Effector memory CD4-positive, alpha-beta T cell (primary cell): Measurements from ENCODE around the gene KAT2B.

Experiments
- DNase-seq, 3 donors: peaks; one replicate each; pipeline ENCODE4 v3.0.0-alpha.2; 2020
- H3K27ac ChIP-seq: 2 replicates; pipeline ENCODE4 v1.7.0; 2013; ENCODE audit warnings: mild to moderate bottlenecking, low read length, moderate library complexity; ENCODE audit not compliant: insufficient read depth, poor library complexity, severe bottlenecking
- H3K27me3 ChIP-seq: replicated peaks from 2 replicates; pipeline ENCODE4 v1.7.0; 2013; ENCODE audit warnings: mild to moderate bottlenecking, low read length; ENCODE audit not compliant: insufficient read depth, control insufficient read depth, poor library complexity, severe bottlenecking
- H3K36me3 ChIP-seq: 2 replicates; pipeline ENCODE4 v1.7.0; 2013; ENCODE audit warnings: mild to moderate bottlenecking, low read length, moderate library complexity; ENCODE audit not compliant: control insufficient read depth, insufficient read depth
- H3K4me1 ChIP-seq: 2 replicates; pipeline ENCODE4 v1.7.0; 2013; ENCODE audit warnings: low read length, mild to moderate bottlenecking; ENCODE audit not compliant: control insufficient read depth, insufficient read depth, poor library complexity, severe bottlenecking
- H3K4me3 ChIP-seq: 2 replicates; pipeline ENCODE4 v1.7.0; 2013; ENCODE audit warnings: low read length, low read depth, mild to moderate bottlenecking; ENCODE audit not compliant: insufficient read depth, poor library complexity, severe bottlenecking
- H3K9me3 ChIP-seq: 2 replicates; pipeline ENCODE4 v1.7.0; 2013; ENCODE audit warnings: mild to moderate bottlenecking, low read length, moderate library complexity; ENCODE audit not compliant: control insufficient read depth

Gene KAT2B

DNA sequence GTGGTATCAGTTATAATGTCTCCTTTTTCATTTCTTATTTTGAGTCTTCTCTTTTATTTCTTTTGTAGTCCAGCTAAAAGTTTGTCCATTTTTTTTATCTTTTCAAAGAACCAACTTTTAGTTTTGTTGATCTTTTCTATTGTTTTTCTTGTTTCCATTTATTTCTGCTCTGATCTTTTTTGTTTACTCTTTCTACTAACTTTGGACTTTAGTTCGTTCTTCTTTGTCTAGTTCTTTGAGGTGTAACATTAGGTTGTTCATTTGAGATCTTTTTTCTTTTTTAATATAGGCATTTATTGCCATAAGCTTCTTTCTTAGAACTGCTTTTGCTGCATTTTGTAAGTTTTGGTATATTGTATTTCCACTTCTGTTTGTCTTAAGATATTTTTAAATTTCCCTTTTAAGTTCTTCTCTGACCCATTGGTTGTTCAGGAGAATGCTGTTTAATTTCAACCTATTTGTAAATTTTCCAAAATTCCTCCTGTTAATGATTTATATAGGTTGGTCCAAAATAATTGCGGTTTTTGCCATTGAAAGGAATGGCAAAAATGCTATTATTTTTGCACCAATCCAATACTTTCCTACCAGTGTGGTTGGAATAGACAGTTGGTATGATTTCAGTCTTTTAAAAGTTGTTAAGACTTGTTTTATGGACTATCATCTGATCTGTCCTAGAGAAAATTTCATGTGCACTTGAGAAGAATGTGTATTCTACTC, 51.2 kb downstream of the KAT2B start:
- Histone ChIP-seq H3K9me3 (no peaks in the 10 kb centered on the region), H3K36me3 (peaks cover 20% of the 10 kb centered on the region), H3K27ac (no peak overlapping the region), H3K4me1 (no peaks in the 10 kb centered on the region), H3K4me3 (no peak overlapping the region), H3K27me3 (no peaks in the 10 kb centered on the region)
- no peak for DNase-seq

DNA sequence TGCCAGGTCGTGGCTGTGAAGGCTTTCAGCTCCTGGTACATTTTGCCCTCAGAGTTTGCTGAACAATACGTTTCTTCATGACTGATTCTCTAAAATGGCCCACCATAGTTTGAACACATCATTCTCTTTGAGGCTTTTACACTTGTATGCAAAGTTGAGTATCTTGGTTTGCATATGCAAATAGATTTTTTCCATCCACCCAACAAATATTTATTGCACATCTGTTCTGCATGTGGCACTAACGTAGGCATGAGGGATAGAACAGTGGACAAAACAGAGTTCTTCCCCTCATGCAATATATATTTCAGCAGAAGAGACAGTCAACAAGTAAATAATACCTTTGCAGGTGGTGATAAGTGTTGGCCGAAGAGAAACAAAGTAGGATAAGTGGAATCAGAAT, 55.2 kb downstream of the KAT2B start:
- H3K9me3 ChIP-seq, result no peaks in the 10 kb centered on the region
- peaks cover 15% of the 10 kb centered on the region for H3K36me3 ChIP-seq
- H3K27me3 ChIP-seq, result no peaks in the 10 kb centered on the region
- H3K4me1 ChIP-seq, result peaks cover 13% of the 10 kb centered on the region
- no peak overlapping the region for H3K27ac ChIP-seq
- H3K4me3 ChIP-seq, result no peak overlapping the region
- no peak for DNase-seq

DNA sequence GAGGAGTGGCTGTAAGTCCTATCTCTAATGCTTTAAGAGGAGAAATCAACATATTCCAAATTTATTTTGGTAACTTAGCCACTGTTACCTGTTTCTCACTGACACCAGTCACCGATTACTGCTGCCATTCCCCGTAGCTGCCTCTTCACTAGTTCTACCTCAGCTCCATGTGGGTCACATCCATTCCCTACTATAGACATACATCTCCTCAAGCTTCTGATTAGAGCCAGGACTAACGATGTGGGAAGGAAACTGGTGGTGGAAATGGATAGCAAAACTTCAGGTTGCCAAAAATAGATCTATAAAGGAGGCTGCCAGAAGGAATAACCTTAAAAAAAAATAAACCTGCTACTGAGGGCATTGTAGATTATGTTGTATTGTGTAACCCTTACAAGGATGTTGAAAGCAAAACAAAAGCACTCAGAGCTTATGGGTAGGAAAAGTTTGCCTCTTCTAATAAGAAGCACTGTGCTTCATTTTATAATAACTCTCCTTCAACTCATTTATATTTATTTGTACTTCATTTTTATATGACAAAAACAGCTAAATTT, 56.0 kb downstream of the KAT2B start:
- peaks cover 15% of the 10 kb centered on the region for H3K36me3 ChIP-seq
- no peaks in the 10 kb centered on the region for H3K27me3 ChIP-seq
- H3K4me1 ChIP-seq, result peaks cover 20% of the 10 kb centered on the region
- no peaks in the 10 kb centered on the region for H3K9me3 ChIP-seq
- H3K4me3 ChIP-seq, result no peak overlapping the region
- no peak for DNase-seq
- peak overlapping the region; percentile 3 for H3K27ac ChIP-seq

DNA sequence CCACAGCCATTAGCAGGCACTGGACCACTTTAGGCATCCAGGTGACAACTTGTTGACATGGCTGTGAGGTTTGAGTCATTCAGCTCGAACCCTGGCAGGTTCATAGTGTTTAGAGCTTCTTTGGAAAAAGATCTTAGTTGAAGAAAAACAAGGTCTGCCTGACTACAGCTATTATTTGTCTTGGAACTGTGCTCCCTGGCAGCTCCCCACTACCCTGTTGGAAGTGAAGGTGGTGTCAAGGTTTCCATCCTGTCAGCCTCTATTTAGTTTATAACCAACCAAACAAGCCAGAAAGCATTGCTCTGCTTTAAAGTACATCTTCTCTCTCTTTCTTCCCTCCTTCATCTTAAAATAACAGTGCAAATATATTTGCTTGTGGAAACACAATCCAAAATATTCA, 56.8 kb downstream of the KAT2B start:
- no peak for DNase-seq
- H3K36me3 ChIP-seq, result peaks cover 15% of the 10 kb centered on the region
- no peaks in the 10 kb centered on the region for H3K9me3 ChIP-seq
- H3K4me3 ChIP-seq, result no peak overlapping the region
- H3K27me3 ChIP-seq, result no peaks in the 10 kb centered on the region
- H3K27ac ChIP-seq, result peak overlapping the region; percentile 3
- H3K4me1 ChIP-seq, result peaks cover 22% of the 10 kb centered on the region

DNA sequence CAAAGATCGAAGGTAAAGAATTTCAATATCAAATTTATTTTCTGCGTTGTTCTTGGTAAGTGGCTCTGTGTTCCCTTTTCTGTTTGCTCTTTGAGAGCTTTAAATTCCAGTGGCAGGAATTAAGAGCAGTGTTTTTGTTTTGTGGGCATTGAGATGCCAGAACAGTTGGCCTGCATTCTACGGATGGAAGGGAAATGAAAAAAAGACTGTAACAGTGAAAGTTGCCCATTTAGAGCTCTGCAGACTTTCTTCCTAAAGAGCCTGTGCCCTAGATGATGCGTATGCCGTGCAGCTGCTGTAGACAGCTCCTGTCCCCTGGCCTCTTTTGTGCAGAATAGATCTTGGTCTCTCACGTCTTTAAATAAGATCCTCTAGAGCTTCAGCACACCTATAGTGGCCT, 58.8 kb downstream of the KAT2B start:
- Histone ChIP-seq H3K27ac (no peak overlapping the region), H3K27me3 (no peaks in the 10 kb centered on the region), H3K4me3 (no peak overlapping the region), H3K9me3 (no peaks in the 10 kb centered on the region), H3K36me3 (peaks cover 15% of the 10 kb centered on the region), H3K4me1 (peaks cover 36% of the 10 kb centered on the region)
- no peak for DNase-seq

DNA sequence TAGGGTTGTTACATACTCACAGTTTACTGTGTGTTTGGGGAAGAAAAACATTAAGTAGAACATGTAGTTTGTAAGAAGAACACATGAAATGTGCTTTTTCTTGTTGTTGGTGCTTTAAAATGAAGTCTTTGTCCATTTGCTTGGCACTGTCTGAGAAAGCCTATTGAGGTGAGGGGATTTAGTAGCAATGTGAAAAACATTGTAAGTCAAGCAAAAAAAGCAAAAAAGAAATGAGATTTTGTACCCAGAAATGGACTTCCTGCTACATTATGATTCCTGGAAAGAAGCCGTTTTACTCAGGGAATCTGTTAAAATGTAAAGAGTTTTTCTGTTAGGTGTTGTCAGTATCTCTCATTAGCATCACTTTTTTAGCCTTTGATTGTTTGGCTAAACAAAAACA, 59.9 kb downstream of the KAT2B start:
- Histone ChIP-seq H3K27me3 (no peaks in the 10 kb centered on the region), H3K4me1 (peaks cover 46% of the 10 kb centered on the region), H3K27ac (peak overlapping the region; percentile 52), H3K4me3 (no peak overlapping the region), H3K9me3 (no peaks in the 10 kb centered on the region), H3K36me3 (peaks cover 5% of the 10 kb centered on the region)
- DNase-seq, result no peak

DNA sequence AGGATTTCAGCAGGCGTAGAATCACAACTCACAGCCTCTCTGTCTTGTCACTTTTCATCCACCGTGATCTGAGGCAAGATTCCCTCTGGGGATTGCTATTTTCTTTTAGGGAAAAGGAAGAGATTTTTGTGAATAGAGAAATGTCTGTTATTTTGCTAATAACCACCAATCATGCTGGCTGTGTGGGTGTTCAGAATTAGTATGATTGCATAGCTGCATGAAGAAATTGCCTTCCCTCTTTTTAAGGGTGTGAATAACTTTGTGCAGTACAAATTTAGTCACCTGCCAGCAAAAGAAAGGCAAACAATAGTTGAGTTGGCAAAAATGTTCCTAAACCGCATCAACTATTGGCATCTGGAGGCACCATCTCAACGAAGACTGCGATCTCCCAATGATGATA, 60.8 kb downstream of the KAT2B start:
- Histone ChIP-seq H3K4me1 (peaks cover 54% of the 10 kb centered on the region), H3K9me3 (no peaks in the 10 kb centered on the region), H3K27me3 (no peaks in the 10 kb centered on the region), H3K36me3 (peaks cover 5% of the 10 kb centered on the region), H3K27ac (peak overlapping the region; percentile 18), H3K4me3 (no peak overlapping the region)
- no peak for DNase-seq

DNA sequence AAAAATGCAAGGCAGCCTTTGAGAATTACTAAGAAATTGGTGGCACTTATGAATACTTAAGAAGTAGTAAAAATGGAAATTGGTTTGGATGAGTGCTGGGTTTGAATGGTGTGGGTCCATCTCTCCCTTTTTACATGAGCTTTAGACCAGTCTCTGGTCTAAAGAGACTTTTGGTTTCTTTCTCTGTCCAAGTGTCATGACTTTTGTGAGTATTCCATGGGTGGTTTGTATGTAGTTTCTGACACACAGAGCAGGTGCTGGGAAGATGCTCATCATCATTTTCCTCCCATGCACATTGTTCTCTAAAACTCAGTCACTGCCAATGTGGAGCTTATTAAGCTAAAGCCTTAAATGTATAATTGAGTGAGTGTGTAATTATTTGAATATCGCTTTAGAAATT, 63.5 kb downstream of the KAT2B start:
- Histone ChIP-seq H3K36me3 (no peaks in the 10 kb centered on the region), H3K27me3 (no peaks in the 10 kb centered on the region), H3K27ac (peak overlapping the region; percentile 79)

DNA sequence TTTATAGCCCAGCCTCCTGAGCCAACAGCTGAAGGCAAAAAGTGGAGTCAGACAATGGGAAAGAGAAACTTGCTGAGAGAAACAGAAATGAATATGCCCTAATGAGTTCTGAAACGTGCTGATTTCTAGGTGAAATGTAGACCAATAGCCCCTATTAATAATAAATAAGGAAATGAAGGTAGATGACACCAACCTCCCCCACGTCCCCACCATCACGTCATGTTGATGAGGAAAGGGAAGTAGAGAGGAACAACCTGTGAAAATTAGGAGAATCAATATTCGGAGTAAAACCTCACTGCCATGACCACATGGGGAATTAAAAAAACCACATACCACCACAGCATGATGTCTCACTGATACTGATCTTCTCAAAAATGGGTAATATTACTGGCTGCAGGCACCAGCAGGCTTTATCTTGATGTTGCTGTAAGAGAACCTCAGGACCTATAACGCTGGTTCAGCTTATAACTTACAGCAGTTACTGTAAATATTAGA, 64.0 kb downstream of the KAT2B start:
- H3K36me3 ChIP-seq, result no peaks in the 10 kb centered on the region
- peak; percentile 35 to 50 (median 48) for DNase-seq
- peak overlapping the region; percentile 35 for H3K4me3 ChIP-seq
- peak overlapping the region; percentile 79 for H3K27ac ChIP-seq
- H3K4me1 ChIP-seq, result peaks cover 61% of the 10 kb centered on the region
- no peaks in the 10 kb centered on the region for H3K9me3 ChIP-seq
- H3K27me3 ChIP-seq, result no peaks in the 10 kb centered on the region

More for the DNA sequence above, 63.5 kb downstream of the KAT2B start:
- peaks cover 60% of the 10 kb centered on the region for H3K4me1 ChIP-seq
- peak overlapping the region; percentile 35 for H3K4me3 ChIP-seq
- no peak for DNase-seq
- no peaks in the 10 kb centered on the region for H3K9me3 ChIP-seq

DNA sequence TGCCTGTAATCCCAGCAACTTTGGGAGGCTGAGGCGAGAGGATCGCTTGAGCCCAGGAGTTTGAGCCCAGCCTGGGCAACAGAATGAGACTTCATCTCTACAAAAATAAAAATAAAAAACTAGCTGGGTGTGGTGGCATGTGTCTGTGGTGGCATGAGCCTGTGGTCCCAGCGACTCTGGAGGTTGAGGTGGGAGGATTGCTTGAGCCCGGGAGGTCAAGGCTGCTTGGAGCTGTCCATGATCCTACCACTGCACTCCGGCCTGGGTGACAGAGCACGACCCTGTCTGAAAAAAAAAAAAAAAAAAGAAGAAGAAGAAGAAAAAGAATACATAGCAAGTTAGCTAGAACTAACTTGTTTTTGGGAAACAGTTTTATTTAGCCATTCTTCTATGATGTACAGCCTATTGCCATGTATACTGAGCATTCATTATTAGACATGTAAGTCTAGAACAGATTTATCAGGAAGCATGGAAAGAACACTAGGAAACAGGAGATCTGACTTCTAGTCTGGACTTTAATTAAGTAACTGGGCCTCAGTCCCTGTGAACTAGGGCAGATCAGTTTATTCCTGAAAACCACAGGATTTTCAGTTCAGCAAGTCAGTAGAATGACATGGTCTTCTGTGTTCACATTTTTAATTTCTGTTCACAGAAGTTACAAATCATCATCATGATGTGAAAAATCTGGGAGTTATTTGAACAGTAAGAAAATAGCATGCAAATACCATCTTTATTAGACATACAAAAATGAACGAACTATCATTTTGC, 65.5 kb downstream of the KAT2B start:
- Histone ChIP-seq H3K9me3 (no peaks in the 10 kb centered on the region), H3K27ac (peak overlapping the region; percentile 79), H3K27me3 (no peaks in the 10 kb centered on the region), H3K4me1 (peaks cover 48% of the 10 kb centered on the region), H3K4me3 (no peak overlapping the region), H3K36me3 (no peaks in the 10 kb centered on the region)
- no peak for DNase-seq
